GM11168 (cell line): Measurements from ENCODE around the gene CDH26.

Source experiments
- in situ Hi-C: fragments of 300-500 bp; cut with MboI; formaldehyde crosslinking; loops from one replicate; pipeline ENCODE4 v1.12.0; 2022; ENCODE audit warnings: low sequenced_read_pairs; ENCODE audit not compliant: unreplicated experiment

The CDH26 gene

GRCh38 chr20:59977086-59977485 lies 18.9 kb downstream of the CDH26 start:
- in situ Hi-C loops: no loop called here

GRCh38 chr20:59983076-59983475 lies 24.9 kb downstream of the CDH26 start:
- in situ Hi-C loops: no loop called here

DNA sequence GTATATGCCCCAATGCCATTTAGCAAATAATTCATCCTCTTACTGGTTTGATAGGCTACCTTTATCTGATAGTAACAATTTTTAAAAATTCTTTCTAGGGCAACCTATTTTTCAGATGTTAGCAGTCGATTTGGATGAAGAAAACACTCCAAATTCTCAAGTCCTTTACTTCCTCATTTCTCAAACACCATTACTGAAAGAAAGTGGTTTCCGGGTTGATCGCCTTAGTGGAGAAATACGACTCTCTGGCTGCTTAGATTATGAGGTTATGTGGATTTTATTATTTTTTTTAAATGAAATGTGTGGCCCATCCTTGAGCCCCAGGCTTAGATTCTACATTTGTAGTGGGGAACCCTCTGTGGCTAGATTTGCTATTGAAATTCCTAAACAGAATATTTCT lies 26.3 kb downstream of the CDH26 start:
- in situ Hi-C loops: no loop called here

GRCh38 chr20:59985164-59985563 lies 26.9 kb downstream of the CDH26 start:
- in situ Hi-C loops: no loop called here

DNA sequence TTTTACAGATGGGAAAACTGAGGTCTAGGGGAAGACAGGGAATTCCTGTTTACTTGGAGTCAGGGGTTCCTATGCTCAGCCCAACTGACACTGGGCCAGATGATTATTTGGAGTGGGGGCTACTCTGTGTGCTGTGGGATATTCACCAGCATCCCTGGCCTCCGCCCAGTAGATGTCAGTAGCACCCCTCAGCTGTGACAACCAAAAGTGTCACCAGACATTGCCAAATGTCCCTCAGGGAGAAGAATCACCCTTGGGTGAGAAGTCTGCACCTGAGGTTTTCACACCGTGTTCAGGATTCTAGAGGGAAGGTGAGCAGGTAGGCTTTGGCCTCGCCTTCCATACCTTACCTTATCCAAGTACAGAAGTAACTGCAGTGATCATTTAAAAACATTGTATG lies 27.6 kb downstream of the CDH26 start:
- in situ Hi-C loops: no loop called here

GRCh38 chr20:59987135-59987534 lies 28.9 kb downstream of the CDH26 start:
- in situ Hi-C loops: no loop called here

DNA sequence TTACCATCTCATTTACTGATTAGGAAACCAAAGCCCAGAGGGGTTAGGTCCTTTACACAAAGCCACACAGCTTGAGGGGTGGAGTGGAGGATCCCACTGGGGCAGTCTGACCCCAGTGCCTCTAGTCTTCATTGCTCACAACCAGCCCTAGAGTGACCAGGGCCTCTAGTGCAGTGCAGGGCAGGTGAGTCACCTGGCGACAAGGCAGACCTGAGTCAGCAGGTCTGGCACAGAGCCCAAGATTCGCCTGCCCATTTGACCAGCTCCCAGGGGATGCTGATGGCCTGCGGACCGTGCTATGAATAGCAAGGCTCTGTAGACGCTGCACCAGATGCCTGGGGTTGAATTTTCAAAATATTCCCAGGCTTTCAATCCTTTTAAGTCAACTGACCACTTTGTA lies 29.9 kb downstream of the CDH26 start:
- in situ Hi-C loops: no loop called here

DNA sequence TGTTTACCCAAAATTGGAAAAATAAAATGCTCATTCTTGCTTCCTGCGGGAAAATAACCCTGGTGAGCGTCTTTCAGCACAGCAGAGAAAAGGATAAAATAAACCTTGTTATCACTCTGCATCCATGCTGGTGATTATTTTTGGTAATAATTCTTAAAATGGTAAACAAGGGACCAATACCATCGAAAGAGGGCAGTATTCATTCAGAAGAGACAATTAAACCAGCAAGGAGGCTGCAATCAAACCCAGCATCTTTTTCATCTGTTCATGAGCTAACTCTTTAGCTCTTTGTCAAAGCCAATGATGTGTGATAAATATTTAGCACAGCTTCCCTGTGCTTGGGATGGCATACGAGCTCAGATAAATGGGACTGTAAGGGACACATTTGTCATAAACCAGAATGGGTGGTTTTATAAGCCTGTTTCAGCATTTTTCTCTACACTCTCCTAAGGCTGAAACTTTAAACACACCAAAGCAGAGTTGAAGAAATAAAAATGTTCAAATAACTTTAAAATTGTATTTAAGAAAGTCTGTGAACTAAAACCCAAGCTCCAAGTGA lies 34.4 kb downstream of the CDH26 start:
- in situ Hi-C loops: no loop called here

DNA sequence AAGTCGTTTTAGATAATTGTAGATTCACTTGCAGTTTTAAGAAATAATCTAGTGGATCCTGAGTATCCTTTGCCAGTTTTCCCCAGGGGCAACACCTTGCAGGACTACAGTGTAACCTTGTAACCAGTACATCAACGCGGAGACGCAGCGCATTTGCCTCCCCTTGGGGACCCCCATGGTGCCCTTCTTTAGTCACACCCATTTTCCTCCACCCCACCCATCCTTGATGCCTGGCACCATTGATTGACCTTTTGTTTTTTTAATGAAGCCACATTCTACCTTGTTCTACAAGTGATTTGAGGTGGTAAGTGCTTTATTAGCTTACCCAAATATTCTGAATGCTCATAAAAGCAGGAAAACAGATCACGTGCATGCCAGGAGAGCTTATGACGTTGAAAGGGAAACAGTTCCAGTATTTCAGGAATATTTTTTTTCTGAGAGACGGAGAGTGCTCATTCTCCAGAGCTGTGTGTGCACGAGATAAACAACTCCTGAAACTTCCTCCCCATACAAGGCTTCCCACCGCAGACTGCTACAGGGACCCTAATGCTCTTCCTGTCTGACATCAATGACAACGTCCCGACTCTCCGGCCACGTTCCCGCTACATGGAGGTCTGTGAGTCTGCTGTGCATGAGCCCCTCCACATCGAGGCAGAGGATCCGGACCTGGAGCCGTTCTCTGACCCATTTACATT lies 35.7 kb downstream of the CDH26 start:
- in situ Hi-C loops: no loop called here

- in situ Hi-C loops: no loop called here
Observed at GRCh38 chr20:59994697-59995122, 36.5 kb downstream of the CDH26 start.

DNA sequence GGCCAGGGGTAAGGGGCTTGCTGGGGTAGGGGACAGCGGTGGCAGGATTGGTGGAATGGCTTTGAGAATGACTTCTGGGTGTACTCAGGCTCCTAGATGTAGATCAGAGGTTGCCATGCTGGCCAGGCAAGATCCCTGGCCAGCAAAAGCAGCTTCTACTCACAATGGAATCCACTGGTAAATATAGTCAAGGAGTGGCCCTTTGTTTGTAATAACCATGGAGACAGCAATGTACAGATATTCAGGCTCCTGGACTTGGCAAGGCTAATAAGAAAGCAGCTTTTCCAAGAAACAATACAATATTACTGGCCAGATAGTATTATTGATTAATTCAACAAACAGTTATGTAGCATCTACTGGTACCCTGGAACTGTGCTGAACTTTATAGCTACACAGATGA lies 37.9 kb downstream of the CDH26 start:
- in situ Hi-C loops: no loop called here

DNA sequence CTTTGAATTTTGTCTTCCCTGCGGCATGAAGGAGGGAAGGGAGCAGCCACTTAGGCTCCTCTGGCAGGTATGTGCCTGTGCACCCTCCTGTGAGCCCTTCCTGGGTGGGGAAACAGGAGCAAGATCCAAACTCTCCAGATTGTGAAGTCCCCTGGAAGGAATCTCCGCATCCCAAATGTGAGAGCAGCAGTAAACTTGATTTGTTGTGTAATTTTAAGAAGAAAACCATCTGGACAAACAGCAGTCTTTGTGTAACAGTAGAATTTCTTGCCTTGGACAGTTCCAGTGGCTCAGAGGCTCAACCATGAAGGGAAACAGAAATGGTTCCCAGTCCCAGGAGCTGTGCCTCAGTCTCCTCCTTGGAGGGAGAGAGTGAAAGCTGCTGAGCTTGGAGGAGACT lies 39.7 kb downstream of the CDH26 start:
- in situ Hi-C loops: no loop called here

- in situ Hi-C loops: no loop called here
Observed at GRCh38 chr20:59999502-59999901, 41.3 kb downstream of the CDH26 start.

GRCh38 chr20:60000271-60001042 lies 42.2 kb downstream of the CDH26 start:
- in situ Hi-C loops: no loop called here

- in situ Hi-C loops: no loop called here
Observed at GRCh38 chr20:60001108-60001507, 42.9 kb downstream of the CDH26 start.

DNA sequence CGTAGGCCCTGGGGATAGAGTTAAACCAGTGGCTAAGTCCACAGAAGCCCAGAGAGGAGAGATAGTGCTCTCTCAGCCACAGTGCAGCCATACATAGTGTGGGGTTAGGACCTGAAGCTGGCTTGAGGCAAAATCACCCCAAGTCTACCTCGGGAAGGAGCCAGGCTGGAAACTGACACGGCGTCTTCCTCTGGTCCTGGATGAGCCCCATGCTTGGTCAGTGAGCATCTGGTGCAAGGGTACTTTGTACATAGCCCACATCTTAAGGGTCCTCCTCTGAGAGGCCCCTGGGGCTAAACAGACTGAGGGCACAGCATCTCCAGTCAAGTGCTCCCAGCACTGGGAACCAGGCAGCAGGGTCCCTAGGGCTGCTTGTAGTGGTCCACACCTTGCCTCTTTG lies 45.6 kb downstream of the CDH26 start:
- in situ Hi-C loops: no loop called here

GRCh38 chr20:60006261-60006660 lies 48.0 kb downstream of the CDH26 start:
- in situ Hi-C loops: no loop called here

GRCh38 chr20:60007464-60007863 lies 49.2 kb downstream of the CDH26 start:
- in situ Hi-C loops: no loop called here

DNA sequence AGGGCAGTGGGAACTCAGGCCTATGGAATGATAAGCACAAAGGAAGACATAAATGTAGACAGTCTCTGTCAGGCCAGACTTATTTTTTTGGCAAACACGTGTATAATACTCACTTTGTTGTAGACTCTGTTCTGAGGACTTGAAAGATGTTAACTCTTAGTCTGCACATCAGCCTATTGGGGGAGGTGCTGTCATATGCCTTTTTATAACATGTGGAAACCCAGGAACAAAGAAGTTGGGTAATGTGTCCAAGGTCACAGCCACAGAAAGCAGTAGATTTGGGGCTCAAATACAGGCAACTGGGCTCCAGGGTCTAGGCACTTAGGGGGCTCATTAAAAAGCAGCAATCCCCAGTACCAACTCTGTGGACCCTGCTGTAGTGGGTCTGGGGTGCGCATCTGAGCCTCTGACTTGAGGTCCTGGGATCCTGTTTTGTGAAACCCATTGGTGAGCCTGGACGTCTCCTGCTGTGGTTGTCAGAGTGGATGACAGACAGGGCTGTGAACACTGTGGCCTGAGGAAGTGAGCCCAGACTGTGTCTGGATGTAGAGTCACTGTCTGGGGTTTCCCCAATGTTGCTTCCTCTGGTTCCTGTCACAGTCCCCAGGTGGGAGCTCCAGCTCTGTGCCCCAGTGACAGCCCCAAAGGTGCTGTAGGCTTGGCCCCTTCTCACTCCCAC lies 50.0 kb downstream of the CDH26 start:
- in situ Hi-C loops: no loop called here

DNA sequence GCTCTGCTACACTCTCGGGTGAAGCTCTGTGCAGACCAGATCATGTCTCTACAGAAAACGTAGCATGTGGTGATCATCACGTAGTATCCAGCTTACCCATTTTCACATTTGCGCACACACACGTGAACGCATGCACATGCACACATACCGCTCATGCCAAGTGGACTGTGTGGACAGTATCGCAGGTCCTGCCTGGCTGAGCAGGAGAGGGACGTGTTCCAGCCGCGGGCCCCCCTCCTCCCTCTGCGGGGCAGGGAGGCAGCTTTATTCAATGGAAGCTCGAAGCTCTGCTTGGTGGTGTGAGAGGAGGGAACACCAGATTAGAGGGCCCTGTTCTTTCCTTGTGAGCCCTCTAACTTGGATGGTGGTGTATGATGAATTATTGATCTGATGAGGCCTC lies 51.1 kb downstream of the CDH26 start:
- in situ Hi-C loops: no loop called here
